Kasumi-1 (cell line): ENCODE results near the gene HOXA1.

ENCODE experiments used
- DNase-seq, 2 experiments: peaks; one replicate each; lab custom pipeline; 2025; lab: John Stamatoyannopoulos, UW

The HOXA1 gene

DNA sequence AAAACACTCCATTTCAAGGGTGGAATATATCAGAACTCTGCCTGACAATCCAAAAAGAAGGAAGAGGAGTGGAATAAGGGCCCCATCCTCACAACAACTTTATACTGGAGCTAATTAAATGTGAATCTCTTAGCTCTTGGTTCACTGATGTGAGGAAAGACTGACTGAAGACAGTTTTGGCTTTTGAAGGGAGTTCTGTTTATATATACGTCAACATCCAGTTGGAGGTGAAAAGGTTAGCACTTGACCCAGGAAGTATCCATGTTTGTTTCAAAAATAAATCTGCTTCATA, 3.0 kb downstream of the HOXA1 start:
- no peak for DNase-seq

DNA sequence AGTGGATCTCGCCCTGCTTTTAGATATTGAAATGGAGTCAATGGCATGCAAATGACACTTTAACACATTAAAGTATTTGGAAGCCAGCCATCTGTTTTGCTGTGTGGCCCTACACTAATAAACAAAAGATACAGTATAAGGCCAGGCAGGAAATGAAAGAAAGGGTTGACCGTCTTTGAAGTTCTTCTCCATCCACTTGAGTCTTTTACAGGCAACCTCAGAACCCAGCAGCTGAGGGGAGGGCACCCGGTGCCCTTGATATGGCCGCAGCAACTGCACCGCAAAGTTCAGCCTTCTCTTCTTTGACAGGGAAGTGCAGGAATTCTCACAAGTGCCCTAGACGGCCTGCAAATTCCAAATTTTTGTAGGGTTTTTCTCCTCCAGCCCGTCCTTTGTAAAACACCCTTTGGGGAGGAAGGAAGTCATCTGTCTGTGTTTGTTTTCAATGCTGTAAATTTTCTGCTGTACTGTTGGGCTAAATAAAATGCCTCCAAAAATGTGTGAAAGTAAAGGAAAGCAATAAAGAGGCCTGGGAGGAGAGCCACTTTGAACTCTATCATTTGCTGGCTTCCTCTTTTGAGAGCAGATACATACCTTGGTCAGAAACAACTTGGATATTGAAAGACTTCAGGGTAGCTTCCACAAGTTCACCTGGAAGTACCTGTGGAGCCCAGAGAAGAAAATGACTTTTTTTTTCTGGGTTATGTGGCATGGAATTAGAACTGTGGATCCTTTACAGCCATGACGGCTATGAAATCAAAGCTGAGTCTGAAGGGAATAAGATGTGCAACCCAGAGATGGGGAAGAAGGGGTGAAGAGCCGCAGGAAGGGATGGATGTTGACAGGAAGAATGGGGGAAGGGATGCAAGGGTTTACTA, 3.6 kb downstream of the HOXA1 start:
- DNase-seq: no peak

GRCh38 chr7:27091105-27091504, 4.7 kb downstream of the HOXA1 start:
- no peak for DNase-seq

DNA sequence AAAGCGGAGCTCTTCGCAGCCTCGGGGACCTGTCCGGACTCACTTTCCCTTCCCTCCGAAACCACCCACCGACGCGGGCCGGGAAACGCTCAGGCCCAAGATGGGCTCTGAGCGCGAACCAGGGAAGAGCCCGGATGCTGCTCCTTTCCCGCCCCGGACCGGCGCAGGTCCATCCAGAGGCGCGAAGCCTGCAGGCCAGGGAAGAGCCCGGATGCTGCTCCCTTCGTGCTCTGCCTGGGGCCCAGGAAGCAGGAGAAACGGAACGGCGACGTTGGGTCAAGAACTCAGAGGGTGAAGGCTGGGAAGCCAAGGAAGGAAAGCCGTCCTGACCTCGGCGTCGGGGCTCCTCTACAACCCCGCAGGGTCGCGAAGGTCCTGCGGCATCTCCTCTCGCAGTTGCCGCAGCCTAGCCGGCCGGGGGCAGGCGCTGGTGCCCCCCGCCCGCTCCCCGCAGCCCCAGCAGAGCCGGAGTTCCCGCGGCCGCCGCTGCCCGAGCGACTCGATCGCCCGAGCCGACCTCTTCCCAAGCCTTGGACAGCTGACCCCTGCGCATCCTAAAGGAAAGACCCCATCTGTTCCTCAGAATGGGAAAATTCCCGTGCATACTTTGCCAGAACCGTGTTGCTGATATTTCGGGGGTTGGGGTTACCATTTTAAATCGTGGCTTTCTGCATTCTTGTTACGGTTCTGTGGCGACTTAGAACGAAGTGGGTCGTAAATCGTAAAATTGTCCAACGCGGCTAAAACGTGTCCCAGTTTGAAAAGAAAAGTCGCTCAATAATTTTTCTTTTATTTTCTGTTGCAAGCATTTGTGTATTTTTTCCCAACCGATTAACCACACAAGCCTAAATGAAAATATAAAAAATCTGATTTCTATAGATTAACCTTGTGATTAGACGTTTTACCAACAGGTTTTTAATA, 7.5 kb downstream of the HOXA1 start:
- DNase-seq: no peak

GRCh38 chr7:27083646-27084045, 12.2 kb downstream of the HOXA1 start:
- DNase-seq: no peak

GRCh38 chr7:27082171-27082570, 13.6 kb downstream of the HOXA1 start:
- no peak for DNase-seq

DNA sequence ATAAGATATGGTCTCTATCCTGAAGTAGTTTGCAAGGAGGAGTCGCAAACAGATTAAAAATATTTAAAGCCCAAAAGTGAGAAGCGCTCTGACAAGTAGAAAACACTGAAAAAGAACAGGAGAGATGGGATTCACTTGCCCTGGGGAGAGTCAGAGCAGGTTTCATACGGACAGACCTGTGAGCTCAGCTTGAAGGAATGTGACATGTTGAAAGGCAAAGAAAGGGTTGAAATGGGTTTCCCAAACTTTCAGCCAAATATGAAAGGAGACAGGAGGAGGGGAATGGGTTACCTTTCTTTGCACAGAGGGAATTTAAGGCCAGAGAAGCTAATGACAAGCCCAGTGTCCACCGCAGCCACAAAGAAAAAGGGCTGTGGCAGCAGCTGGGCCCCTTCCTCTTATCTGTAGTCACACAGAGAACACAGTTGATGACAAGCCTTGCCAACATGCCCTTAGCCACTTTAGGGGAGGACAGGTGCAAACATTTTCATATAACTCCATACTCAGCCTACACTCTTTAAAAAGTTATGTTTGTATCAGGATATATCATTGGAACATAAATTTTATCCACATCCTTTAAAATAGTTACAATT, 14.9 kb downstream of the HOXA1 start:
- no peak for DNase-seq

DNA sequence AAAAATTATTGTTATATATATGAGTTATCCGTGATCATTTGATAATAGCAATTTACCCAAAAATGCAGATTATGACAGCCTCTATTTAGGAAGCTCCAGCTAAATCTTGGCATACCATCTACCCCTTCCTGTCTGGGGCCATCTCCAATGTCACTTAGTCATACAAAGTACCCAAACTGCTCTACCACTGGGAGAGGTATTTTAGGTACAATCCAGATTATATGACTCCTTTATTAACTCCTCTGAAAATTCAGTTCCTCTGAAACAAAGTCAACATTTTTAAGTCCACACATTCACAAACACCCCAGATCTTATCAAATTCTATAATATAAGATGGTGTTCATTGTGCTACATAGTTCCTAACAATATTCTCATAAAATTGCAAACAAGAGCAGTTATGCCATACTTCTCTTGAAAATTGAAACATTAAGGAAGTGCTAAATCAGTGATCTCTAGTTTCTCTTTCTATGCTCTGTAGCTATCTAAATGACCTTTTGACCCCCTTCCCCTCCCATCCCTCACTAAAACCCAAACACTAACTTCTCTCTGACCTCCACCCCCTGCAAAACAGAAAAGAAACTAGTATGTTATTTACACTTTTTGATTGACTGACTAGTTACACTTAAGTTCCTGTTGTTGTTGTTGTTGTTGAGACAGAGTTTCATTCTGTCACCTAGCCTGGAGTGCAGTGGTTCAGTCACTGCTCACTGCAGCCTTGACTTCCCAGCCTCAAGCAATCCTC, 16.4 kb downstream of the HOXA1 start:
- no peak for DNase-seq

GRCh38 chr7:27078616-27079233, 17.1 kb downstream of the HOXA1 start:
- DNase-seq: no peak

GRCh38 chr7:27073076-27073475, 22.7 kb downstream of the HOXA1 start:
- peak; percentile 7 to 55 for DNase-seq

GRCh38 chr7:27071622-27072390, 24.0 kb downstream of the HOXA1 start:
- DNase-seq: no peak

GRCh38 chr7:27068259-27068658, 27.5 kb downstream of the HOXA1 start:
- no peak for DNase-seq

- DNase-seq: no peak
Measured at GRCh38 chr7:27066148-27066547, 29.7 kb downstream of the HOXA1 start.

GRCh38 chr7:27065709-27066108, 30.1 kb downstream of the HOXA1 start:
- DNase-seq: no peak

- DNase-seq: no peak
Measured at GRCh38 chr7:27064661-27065060, 31.1 kb downstream of the HOXA1 start.

DNA sequence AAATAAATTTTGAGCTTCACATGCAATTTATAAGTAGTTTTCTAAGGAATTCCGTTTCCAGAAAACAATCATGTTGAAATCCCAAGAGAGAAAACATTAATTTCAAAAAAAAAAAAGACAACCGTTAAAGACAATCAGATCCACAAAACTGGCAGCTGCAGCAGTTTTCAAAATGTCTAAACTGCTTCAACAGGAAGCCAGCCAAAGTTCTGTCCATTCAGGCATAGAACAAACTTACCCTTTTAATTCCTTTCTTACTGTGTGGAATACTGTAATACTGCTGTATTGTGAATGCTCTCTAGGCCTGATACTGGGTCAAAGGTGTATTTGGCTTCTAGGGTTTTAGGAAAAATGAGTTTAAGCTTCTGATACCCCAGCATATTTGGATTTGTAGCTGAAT, 31.6 kb downstream of the HOXA1 start:
- no peak for DNase-seq

- no peak for DNase-seq
Measured at GRCh38 chr7:27062946-27063345, 32.9 kb downstream of the HOXA1 start.

GRCh38 chr7:27053153-27053552, 42.6 kb downstream of the HOXA1 start:
- no peak for DNase-seq

DNA sequence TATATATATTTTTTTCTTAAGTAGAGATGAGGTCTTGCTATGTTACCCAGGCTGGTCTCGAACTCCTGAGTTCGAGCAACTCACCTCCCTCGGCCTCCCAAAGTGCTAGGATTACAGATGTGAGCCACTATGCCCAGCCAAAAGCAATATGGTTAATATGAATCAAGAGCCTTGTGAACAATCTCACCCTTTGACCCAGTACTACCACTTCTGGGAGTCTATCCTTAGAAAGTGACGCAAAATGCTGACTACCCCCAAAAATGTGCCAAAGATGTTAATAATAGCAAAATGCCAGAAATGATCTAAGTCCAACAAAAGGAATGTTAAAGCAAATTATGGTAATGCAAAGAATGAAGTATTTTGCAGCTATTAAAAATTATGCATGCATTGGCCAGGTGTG, 44.3 kb downstream of the HOXA1 start:
- no peak for DNase-seq

DNA sequence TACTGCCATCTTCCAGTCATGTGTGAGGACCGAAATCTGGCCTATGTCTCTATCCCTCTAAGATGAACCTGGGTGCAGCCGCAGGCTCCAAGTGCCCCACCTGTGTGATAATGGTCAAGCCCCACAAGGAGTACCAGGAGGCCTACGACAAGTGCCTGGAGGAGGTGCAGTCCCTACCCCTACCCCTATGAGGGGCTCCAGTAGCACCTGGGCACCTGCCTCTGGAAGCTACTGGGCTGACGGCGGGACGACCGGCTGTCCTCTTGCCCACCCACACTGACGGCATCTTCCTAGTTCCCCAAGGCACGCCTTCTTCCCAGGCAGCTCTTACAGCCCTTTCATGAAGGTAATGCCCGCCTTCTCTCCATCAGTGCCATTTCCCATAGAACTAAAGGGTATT, 47.4 kb downstream of the HOXA1 start:
- DNase-seq: no peak
